GM12875 (cell line): ENCODE data around the gene HDAC9.
A peak's percentile ranks its signal among the peaks of the same experiment; 100 is the strongest.

Experiments
- H3K4me3 ChIP-seq: one replicate; pipeline ENCODE4 v1.5.1; 2011; ENCODE audit warnings: low read depth, low read length, control low read depth
- TF ChIP-seq, protein P1 (sequence below): IDR thresholded peaks from 2 replicates; pipeline ENCODE4 v1.5.1; 2011; ENCODE audit warnings: low read depth, mild to moderate bottlenecking, control low read depth, inconsistent platforms, low read length, moderate library complexity, borderline replicate concordance; ENCODE audit not compliant: insufficient read depth

Gene HDAC9

DNA sequence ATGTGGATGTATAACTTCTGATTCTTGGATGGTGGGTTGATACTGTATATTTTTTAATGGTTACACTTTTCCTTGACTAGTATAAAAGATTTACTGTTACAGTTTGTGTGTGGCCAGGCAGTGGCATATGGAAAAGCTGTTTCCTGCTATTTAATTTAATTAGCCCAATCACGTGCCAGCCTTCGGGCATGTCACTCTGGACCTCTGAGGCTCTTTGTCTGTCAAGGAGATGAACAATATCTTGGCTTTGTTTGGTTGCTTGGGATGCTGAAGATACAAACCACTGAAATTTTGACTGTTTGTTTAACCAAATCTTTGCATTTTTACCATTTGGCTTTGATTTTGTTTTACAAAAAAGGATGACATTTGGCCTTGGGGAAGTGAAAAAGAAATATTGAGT, 185.0 kb downstream of the HDAC9 start:
- TF ChIP-seq, protein P1, sequence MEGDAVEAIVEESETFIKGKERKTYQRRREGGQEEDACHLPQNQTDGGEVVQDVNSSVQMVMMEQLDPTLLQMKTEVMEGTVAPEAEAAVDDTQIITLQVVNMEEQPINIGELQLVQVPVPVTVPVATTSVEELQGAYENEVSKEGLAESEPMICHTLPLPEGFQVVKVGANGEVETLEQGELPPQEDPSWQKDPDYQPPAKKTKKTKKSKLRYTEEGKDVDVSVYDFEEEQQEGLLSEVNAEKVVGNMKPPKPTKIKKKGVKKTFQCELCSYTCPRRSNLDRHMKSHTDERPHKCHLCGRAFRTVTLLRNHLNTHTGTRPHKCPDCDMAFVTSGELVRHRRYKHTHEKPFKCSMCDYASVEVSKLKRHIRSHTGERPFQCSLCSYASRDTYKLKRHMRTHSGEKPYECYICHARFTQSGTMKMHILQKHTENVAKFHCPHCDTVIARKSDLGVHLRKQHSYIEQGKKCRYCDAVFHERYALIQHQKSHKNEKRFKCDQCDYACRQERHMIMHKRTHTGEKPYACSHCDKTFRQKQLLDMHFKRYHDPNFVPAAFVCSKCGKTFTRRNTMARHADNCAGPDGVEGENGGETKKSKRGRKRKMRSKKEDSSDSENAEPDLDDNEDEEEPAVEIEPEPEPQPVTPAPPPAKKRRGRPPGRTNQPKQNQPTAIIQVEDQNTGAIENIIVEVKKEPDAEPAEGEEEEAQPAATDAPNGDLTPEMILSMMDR: no peak
- H3K4me3 ChIP-seq: no peak overlapping the region

DNA sequence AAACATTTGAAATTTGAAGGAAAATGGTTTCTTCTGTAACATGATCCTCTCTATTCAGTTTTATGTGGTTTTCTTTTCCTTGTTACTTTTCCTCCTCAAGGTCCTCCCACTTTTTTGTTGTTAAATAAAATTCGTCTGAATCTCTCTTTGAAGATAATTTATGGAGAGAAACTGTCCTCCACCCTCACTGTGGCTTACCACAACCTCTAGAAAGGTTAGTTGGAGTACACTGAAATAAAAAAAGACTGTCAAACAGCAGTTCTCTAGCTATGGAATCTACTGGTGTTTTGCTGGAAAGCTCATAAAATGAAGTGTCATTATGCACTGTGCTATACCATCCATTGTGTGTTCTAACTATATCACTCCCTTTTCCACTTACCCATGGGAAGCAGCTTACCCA, 189.4 kb downstream of the HDAC9 start:
- H3K4me3 ChIP-seq: no peak overlapping the region
- TF ChIP-seq, protein P1: no peak

DNA sequence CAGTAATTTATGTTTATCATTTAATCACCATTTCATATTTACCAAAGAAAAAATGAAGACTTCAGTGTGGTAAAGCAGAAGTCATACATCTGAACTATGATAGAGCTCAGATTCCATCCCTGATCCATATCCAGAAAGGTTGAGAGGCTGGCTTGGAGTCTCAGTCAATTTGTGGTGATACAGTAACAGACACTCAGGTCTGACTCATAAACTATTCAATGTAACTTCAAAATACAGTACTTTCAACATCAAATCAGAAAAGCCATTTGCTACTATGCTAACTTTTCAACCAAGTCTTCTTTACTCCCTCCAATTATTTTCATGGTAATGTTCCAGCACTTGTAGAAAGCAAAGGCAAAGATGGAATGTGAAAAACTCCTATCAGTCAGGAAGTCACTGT, 190.4 kb downstream of the HDAC9 start:
- no peak overlapping the region for H3K4me3 ChIP-seq
- TF ChIP-seq, protein P1: no peak

DNA sequence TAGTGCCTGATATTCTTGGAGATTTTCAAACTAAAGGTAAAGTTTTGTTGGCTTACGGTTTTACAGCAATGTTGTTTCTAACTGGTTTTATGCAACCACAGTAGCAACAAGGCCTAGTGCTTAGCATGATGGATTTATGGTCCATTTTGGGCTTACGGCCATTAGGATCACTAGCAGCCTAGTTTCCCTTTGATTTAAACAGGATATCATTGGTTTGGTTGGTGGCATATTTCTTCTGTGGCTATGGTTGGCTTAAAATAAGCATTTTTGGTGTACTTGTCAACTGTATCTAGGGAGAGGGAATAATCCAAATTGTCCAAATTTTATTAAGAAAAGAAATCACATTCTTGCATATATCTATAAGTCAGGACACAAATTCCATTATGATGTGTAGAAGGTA, 194.0 kb downstream of the HDAC9 start:
- TF ChIP-seq, protein P1: no peak
- no peak overlapping the region for H3K4me3 ChIP-seq

DNA sequence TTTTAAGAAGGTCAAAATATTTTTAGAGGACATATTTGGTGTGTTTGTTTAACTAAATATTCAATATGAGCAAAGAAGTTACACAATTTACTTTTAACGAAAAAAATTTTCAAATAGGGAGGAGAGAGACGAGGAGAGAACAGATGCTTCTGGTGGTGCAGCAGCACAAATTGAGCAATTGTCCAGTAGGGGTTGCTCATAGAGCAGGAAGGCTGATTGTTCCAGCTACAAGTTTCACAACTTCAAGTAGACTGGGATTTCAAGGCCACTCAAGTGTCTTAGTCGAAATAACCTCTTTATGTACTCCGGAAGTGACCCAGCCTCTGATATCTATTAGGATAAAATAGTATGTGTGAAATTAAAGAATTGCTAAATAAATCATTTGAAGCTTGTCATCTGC, 197.9 kb downstream of the HDAC9 start:
- TF ChIP-seq, protein P1: peak; percentile 18; the same call in 1 of the 2 replicates
- H3K4me3 ChIP-seq: no peak overlapping the region

DNA sequence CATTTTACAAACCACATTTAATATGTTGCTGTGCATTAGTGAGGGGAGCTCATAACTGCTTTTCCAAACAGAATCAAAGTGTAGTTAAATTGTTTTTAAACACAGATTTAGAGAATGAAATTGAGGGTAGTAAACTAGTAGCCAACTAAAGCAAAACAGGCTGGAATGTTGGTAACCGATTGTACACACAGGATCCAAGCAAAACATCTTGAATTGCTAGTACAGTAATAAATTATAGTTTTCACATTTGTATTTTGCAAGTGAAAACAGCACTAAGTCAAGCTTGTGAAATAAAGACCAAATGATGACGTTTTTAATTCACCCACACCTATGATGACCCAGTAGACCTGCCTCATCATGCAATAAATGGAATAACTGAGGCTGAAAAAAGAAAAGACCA, 198.3 kb downstream of the HDAC9 start:
- no peak overlapping the region for H3K4me3 ChIP-seq
- TF ChIP-seq, protein P1: no peak

DNA sequence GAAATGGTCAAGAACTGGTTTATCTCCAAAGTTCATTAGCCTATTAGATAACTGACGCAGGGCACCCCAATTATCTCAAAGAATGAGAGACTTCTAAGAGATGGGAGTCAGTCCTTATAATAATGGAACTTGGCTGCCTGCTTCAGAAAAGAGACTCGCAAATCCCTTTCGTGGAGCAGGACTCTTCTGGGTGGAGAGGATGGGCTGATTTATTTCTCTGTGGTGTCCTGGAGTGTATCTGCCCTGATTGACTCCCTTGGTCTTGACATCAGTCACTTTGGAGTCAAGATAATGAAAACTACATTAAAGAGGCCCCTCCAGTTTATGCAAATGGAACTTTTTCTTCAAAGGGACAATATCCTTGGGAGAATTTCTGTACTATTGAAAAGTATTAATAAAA, 198.9 kb downstream of the HDAC9 start:
- H3K4me3 ChIP-seq: no peak overlapping the region

More for the DNA sequence above, 198.9 kb downstream of the HDAC9 start:
- TF ChIP-seq, protein P1: no peak
